Renal cortex interstitium (tissue), 11 donors: ENCODE data around the gene PTP4A2. TPM values are rescaled to one million over a fixed set of nuclear protein-coding genes. Genes with fewer than 3 reads are reported as not detected.
"Not testable (repeated sequence)": the region's sequence is repeated elsewhere in the genome, so short reads cannot be mapped to it uniquely, and the experiment has no call there.

ENCODE experiments used
- DNase-seq, 11 donors: peaks; one replicate each; pipeline ENCODE4 v3.0.0-alpha.2; 2013; ENCODE audit warnings: low read depth in 9 of 11, low spot score in 4 of 11; ENCODE audit errors: extremely low read depth in 1 of 11
- polyA plus RNA-seq, 3 donors: library from polyadenylated mRNA; unstranded; fragments of 120-200 nt; gene quantifications; one replicate each; pipeline ENCODE4 v1.2.1, GENCODE V29; 2013; ENCODE audit not compliant: insufficient read length in 3 of 3

Gene PTP4A2
- polyA plus RNA-seq, 3 donors: 211 to 256 (median 221) TPM

GRCh38 chr1:31910933-31911332 lies 27.2 kb downstream of the PTP4A2 start:
- no peak for DNase-seq

GRCh38 chr1:31909691-31910090 lies 28.5 kb downstream of the PTP4A2 start:
- DNase-seq: no peak

- DNase-seq: no peak
Observed at GRCh38 chr1:31906557-31906956, 31.6 kb downstream of the PTP4A2 start.

- no peak for DNase-seq
Observed at GRCh38 chr1:31905681-31906080, 32.5 kb downstream of the PTP4A2 start.

- no peak for DNase-seq
Observed at GRCh38 chr1:31905093-31905509, 33.1 kb downstream of the PTP4A2 start.

GRCh38 chr1:31904339-31905092 lies 33.7 kb downstream of the PTP4A2 start:
- DNase-seq: no peak

GRCh38 chr1:31902510-31902860 lies 35.7 kb downstream of the PTP4A2 start:
- DNase-seq: no peak

- no peak for DNase-seq
Observed at GRCh38 chr1:31901838-31902509, 36.2 kb downstream of the PTP4A2 start.

- DNase-seq: no peak
Observed at GRCh38 chr1:31900790-31901189, 37.4 kb downstream of the PTP4A2 start.

- no peak for DNase-seq
Observed at GRCh38 chr1:31897526-31898100, 40.6 kb downstream of the PTP4A2 start.

- not testable (repeated sequence) for DNase-seq
Observed at GRCh38 chr1:31895474-31896198, 42.5 kb downstream of the PTP4A2 start.

- DNase-seq: no peak
Observed at GRCh38 chr1:31891280-31891679, 46.9 kb downstream of the PTP4A2 start.

- DNase-seq: no peak
Observed at GRCh38 chr1:31888291-31888690, 49.9 kb downstream of the PTP4A2 start.

GRCh38 chr1:31886866-31887265 lies 51.3 kb downstream of the PTP4A2 start:
- DNase-seq: no peak

- DNase-seq: no peak
Observed at GRCh38 chr1:31885851-31886250, 52.3 kb downstream of the PTP4A2 start.

- no peak for DNase-seq
Observed at GRCh38 chr1:31883357-31883942, 54.7 kb downstream of the PTP4A2 start.

- DNase-seq: no peak
Observed at GRCh38 chr1:31881688-31882000, 56.5 kb downstream of the PTP4A2 start.

GRCh38 chr1:31880957-31881687 lies 57.0 kb downstream of the PTP4A2 start:
- no peak for DNase-seq
